ENCODE results near the gene MRPL21.
"Not testable (repeated sequence)": the region's sequence is repeated elsewhere in the genome, so short reads cannot be mapped to it uniquely, and the experiment has no call there.

Gene MRPL21

GRCh38 chr11:68908273-68908672, 4.6 kb upstream of the MRPL21 start:
- no peak for DNase-seq

GRCh38 chr11:68905421-68906360, 2.1 kb upstream of the MRPL21 start:
- DNase-seq, result no peak

GRCh38 chr11:68904248-68904847, 716 bp upstream of the MRPL21 start:
- peak; percentile 19 for DNase-seq

- no peak for DNase-seq
Measured at GRCh38 chr11:68900835-68901381, 2.7 kb downstream of the MRPL21 start.

- no peak for DNase-seq
Measured at GRCh38 chr11:68897441-68897840, 6.2 kb downstream of the MRPL21 start.

- DNase-seq, result no peak
Measured at GRCh38 chr11:68896171-68896959, 7.3 kb downstream of the MRPL21 start.

GRCh38 chr11:68893282-68893681, 10.3 kb downstream of the MRPL21 start:
- DNase-seq, result no peak

- DNase-seq, result no peak
Measured at GRCh38 chr11:68892576-68892975, 11.1 kb downstream of the MRPL21 start.

GRCh38 chr11:68891351-68891948, 12.2 kb downstream of the MRPL21 start:
- DNase-seq, result no peak

- no peak for DNase-seq
Measured at GRCh38 chr11:68890490-68891231, 13.0 kb downstream of the MRPL21 start.

GRCh38 chr11:68889948-68890446, 13.6 kb downstream of the MRPL21 start:
- no peak for DNase-seq

GRCh38 chr11:68884827-68885226, 18.8 kb downstream of the MRPL21 start:
- not testable (repeated sequence) for DNase-seq

GRCh38 chr11:68882391-68882790, 21.2 kb downstream of the MRPL21 start:
- DNase-seq, result no peak

GRCh38 chr11:68881320-68881719, 22.3 kb downstream of the MRPL21 start:
- no peak for DNase-seq

GRCh38 chr11:68880851-68881250, 22.8 kb downstream of the MRPL21 start:
- no peak for DNase-seq

GRCh38 chr11:68878022-68878421, 25.6 kb downstream of the MRPL21 start:
- no peak for DNase-seq

GRCh38 chr11:68872216-68873003, 31.2 kb downstream of the MRPL21 start:
- no peak for DNase-seq

GRCh38 chr11:68870470-68870869, 33.2 kb downstream of the MRPL21 start:
- DNase-seq, result no peak

GRCh38 chr11:68868221-68868835, 35.3 kb downstream of the MRPL21 start:
- DNase-seq, result no peak

GRCh38 chr11:68867066-68867465, 36.6 kb downstream of the MRPL21 start:
- no peak for DNase-seq
